Activated T-cell treated with anti-CD3 and anti-CD28 coated beads, Interleukin-2, amount 50 U/mL, for 1 hour (primary cell): Measurements from ENCODE around the gene GFOD1.
A peak's percentile ranks its signal among the peaks of the same experiment; 100 is the strongest.

ENCODE experiments used
- DNase-seq: peaks from one replicate; pipeline ENCODE4 v3.0.0-alpha.2; 2020

The GFOD1 gene, protein sequence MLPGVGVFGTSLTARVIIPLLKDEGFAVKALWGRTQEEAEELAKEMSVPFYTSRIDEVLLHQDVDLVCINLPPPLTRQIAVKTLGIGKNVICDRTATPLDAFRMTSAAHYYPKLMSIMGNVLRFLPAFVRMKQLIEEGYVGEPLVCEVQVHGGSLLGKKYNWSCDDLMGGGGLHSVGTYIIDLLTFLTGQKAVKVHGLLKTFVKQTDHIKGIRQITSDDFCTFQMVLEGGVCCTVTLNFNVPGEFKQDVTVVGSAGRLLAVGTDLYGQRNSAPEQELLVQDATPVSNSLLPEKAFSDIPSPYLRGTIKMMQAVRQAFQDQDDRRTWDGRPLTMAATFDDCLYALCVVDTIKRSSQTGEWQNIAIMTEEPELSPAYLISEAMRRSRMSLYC

DNA sequence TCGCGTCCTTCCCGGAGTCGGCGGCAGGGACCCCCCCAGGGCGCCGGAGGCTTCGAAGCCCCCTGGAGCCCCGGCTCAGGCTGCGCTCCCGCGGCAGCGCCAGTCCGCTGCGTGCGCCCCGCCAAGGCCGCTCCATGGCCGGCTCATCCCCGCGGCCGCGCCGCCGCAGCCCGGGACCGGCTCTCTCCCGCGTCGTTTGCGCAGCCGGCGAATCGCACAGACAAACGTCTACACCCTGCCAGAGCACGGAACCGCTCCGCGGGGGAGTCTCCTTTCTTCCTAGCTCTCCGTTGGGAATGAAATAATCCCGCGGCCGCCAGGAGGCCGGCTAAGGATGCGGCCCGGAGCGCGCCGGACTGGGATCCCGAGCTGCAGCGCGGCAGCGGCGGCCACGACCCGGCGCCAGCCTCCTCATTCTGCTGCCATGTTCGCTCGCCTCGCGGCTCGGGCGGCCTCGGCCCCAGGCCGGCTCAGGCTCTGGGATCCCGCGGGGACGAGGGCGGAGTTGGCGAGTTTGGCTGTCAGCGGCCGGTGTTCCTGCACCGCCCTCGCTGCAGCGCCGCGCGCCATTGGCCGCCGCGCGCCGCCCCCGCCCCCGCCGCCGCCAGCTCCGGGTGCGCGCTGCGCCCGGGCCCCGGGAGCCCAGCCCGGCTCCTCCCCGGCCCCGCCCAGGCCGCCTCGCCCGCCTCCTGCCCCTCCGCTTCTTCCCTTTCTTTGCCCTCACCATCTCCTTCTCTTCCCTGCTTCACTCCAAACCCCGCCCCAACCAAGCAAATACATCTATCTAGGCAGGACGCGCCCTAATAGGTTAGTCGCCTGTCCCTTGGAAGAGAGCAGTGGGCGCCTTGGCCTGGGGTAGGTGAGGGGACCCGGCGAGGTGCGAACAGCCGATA, at the start of gene GFOD1:
GFOD1 (minus strand) TSS at position 479 of the 893 bp plus-strand sequence. CDS start 710 bp downstream, outside the sequence.
- DNase-seq, result peak; percentile 78

- no peak for DNase-seq
Measured at GRCh38 chr6:13536796-13537526, 49.6 kb upstream of the GFOD1 start.

- no peak for DNase-seq
Measured at GRCh38 chr6:13535306-13535705, 47.9 kb upstream of the GFOD1 start.

DNA sequence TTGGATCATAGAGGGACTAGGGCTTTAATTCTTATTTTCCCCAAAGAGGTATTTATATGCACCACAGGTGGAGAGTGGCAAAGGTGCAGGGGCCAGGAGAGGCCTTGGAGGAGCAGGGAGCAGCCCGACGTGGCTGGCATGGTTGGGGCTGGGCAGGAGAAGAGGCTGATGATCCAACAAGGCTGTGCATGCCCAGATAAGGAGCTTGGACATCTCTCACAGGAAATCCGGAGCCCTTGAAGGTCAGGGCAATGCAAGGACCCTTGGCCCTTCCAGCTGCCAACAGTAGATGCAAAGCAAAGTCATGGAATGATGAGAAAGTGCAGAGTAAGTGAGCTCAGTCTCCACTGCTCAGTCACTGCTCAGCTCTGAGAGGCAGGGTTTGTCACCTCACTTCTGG, 47.1 kb upstream of the GFOD1 start:
- no peak for DNase-seq

- DNase-seq, result no peak
Measured at GRCh38 chr6:13531956-13532355, 44.6 kb upstream of the GFOD1 start.

GRCh38 chr6:13528777-13529343, 41.5 kb upstream of the GFOD1 start:
- no peak for DNase-seq

- DNase-seq, result no peak
Measured at GRCh38 chr6:13528232-13528631, 40.8 kb upstream of the GFOD1 start.

DNA sequence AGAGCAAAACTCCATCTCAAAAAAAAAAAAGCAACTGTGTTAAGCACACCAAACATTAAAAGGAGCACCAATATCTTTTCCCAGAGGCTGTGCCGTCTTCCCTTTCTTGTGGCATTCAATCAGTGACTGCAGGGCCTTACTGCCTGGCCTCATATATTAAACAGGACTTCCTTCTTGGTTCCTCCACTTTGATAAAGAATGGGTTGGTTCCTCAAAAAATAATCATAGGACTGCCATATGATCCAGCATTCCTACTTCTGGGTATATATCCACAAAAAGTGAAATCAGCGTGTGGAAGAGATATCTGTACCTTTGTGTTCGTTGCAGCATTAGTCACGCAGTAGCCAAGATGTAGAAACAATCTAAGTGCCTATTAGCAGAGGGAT, 40.3 kb upstream of the GFOD1 start:
- no peak for DNase-seq

GRCh38 chr6:13526727-13527670, 39.6 kb upstream of the GFOD1 start:
- DNase-seq, result no peak

DNA sequence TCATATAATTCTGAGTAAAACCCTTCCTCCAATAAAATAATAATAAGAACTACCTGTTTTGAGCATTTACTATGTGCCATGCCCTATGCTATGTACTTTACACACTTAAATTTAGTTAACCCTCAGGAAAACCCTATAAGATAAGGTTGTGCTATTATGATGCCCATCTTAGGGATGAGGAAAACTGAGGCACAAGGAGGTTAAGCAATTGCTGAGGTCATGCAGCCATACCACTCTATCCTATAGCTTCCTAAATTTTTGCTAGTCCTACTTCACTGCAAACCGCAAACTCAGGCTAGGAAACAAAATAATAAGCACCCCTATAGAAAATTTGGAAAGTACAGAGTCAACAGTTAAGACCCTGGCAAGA, 38.9 kb upstream of the GFOD1 start:
- DNase-seq, result no peak

DNA sequence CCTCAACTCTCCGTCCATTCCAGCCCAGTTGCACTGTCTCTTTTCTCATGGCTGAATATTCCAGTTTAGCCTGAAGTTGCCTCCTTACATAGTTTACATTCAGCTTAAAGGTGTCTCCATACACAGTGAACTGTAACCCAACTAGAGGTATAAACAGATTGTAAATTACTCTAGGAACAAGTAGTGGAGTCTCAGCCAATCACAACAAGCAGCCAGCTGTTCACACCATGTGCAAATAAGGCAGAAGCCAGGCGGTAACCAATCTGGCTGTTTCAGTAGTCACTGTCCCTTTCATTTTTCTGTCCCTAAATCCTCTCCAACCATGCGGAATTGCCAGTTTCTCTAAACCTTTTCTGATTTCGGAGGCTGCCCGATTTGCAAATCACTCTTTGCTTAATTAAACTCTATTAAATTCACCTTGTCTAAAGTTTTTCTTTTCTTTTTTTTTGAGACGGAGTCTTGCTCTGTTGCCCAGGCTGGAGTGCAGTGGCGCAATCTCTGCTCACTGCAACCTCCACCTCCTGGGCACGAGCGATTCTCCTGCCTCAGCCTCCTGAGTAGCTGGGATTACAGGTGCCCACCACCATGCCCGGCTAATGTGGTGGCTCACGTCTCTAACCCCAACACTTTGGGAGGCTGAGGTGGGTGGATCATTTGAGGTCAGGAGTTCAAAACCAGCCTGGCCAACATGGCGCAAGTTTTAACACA, 37.6 kb upstream of the GFOD1 start:
- no peak for DNase-seq

DNA sequence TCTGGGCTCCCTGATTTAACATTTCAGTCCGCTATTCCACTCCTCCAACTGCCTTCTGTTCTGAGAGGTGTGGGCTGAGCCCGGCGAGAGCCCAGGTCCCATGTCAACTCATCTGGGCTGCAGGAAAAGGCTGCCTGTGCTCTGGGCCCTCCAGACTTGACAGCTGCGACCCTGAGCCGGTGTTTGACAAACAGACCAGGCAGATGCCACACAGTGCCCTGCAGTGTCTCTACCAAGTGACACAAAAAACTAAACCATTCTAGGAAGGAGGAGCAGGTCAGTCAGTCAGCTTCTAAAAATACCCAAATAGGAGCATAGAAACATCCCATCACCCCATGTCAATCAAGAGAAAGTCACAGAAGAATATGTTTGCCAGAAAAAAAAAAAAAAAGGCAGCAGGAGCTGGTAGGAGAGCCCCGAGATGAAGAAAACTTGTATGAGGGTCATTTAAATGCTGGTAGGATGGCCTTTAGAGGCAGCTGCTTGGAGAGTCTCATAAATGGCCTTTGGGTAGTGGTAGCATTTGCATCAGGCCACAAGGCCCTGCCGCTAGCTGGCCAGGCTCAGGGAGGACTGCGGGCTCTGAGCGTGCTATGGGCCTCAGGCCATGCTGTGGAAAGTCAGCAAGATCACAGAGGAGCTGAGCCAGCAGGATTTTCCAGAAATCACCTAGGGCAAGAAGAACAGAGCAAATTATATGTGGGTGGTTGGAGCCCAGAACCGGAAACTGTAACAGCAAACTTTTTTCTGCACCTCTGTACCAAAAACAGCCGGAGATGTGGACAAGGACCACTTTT, 36.6 kb upstream of the GFOD1 start:
- no peak for DNase-seq

GRCh38 chr6:13522656-13523055, 35.3 kb upstream of the GFOD1 start:
- no peak for DNase-seq

DNA sequence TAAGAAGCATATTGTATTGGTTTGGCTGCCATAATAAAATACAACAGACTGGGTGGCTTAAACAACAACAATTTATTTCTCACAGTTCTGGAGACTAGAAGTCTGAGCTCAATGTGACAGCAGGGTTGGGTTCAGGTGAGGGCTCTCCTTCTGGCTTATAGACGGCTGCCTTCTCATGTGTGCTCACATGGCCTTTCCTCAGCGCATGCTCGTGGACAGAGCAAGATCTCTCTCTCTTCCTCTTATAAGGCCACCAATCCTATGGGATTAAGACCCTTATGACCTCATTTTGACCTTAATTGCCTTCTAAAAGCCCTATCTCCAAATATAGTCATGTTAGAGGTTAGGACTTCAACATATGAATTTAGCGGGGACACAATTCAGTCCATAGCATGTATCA, 32.4 kb upstream of the GFOD1 start:
- no peak for DNase-seq

DNA sequence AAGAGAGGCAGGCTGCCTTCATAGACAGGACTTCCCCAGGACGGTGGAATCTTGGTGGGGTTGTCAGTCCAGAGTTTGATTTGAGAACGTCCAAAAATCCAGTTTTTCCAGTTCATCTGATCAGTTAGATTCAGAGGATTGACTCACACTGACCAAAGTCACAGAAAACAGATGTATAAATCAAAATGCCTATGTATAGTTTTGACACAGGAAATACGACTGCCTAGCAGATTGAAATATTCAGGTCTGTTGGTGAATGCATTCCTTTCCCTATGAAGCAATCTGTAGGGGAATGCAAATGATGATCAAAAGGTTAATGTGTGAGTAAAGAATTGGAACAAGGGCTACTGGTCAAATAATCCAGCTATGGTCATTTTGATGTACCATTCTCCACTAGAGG, 29.7 kb upstream of the GFOD1 start:
- DNase-seq, result no peak

DNA sequence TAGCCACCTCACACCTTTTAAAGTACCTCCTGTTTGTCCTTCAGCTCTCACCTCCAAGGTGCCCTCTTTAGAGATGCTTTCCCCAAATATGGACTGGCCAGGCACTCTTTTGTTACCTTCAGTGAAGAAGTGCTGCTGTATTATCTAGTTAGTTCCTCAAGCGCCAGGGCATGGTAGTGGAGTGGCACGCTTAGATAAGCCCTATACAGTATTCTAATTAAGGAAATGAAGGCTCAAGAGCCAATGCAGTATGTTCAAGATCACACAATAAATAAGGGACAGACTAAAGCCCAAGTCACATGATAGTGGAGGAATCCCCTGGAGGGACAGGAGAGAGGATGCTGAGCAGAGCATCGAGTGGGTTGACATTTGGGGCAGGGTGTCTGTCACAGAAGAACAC, 28.5 kb upstream of the GFOD1 start:
- DNase-seq, result no peak

- no peak for DNase-seq
Measured at GRCh38 chr6:13513626-13514502, 26.5 kb upstream of the GFOD1 start.

DNA sequence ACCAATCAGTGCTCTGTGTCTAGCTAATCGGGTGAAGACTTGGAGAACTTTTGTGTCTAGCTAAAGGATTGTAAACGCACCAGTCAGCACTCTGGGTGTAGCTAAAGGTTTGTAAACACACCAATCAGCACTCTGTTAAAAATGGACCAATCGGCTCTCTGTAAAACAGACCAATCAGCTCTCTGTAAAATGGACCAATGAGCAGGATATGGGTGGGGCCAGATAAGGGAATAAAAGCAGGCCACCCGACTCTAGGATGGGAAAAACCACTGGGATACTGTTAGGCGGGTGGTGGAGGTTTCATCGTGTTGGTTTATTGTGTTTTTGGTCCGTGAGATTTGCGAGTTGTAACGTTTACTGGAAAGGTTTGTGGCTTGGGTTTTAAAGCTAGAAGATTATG, 25.5 kb upstream of the GFOD1 start:
- DNase-seq, result no peak
